Ishikawa (cell line): Measurements from ENCODE around the gene DTWD2.

Source experiments
- CEBPB ChIP-seq: IDR thresholded peaks from 2 replicates; pipeline ENCODE4 v1.6.1; 2012
- CREB1 ChIP-seq: IDR thresholded peaks from 2 replicates; pipeline ENCODE4 v1.6.1; 2012; ENCODE audit warnings: low read depth
- EGR1 ChIP-seq: IDR thresholded peaks from 2 replicates; pipeline ENCODE4 v1.6.1; 2012
- EP300 ChIP-seq: IDR thresholded peaks from 2 replicates; pipeline ENCODE4 v1.6.1; 2012; ENCODE audit warnings: borderline replicate concordance
- RAD21 ChIP-seq: IDR thresholded peaks from 2 replicates; pipeline ENCODE4 v1.6.1; 2012; ENCODE audit warnings: low read depth
- TAF1 ChIP-seq: IDR thresholded peaks from 2 replicates; pipeline ENCODE4 v1.6.1; 2012; ENCODE audit warnings: low read depth, mild to moderate bottlenecking
- TEAD4 ChIP-seq: IDR thresholded peaks from 2 replicates; pipeline ENCODE4 v1.6.1; 2012
- YY1 ChIP-seq: IDR thresholded peaks from 2 replicates; pipeline ENCODE4 v1.6.1; 2012; ENCODE audit warnings: low read depth
- ZBTB7A ChIP-seq: IDR thresholded peaks from 2 replicates; pipeline ENCODE4 v1.6.1; 2012; ENCODE audit warnings: low read depth
- TF ChIP-seq, protein P1 (sequence below): IDR thresholded peaks from 2 replicates; pipeline ENCODE4 v1.6.1; 2012
- TF ChIP-seq, protein P2 (sequence below): IDR thresholded peaks from 2 replicates; pipeline ENCODE4 v1.6.1; 2012; ENCODE audit warnings: low read depth, mild to moderate bottlenecking

DNA sequence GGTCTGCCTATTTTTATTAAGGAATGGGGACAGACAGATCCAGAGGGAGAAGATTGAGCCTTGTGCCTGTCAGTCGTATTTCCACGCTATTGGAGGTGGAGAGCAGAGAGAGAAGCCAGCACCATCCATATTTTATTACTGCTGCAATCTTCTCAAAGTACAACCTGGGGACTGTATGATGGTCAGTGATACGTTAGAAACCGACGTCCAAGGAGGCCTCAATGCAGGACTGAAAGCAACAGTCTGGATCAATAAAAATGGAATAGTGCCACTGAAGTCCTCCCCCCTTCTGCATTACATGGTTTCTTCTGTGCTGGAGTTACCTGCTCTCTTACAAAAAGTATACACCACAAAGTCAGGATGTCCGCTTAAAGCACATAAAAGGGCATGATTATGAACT lies 21.9 kb upstream of the DTWD2 start:
- TF ChIP-seq TAF1 (no peak), CEBPB (no peak), EP300 (no peak), TEAD4 (no peak), ZBTB7A (no peak), RAD21 (no peak), EGR1 (no peak), CREB1 (no peak), YY1 (no peak)
- TF ChIP-seq, protein P1, sequence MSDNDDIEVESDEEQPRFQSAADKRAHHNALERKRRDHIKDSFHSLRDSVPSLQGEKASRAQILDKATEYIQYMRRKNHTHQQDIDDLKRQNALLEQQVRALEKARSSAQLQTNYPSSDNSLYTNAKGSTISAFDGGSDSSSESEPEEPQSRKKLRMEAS, result no peak
- TF ChIP-seq, protein P2, sequence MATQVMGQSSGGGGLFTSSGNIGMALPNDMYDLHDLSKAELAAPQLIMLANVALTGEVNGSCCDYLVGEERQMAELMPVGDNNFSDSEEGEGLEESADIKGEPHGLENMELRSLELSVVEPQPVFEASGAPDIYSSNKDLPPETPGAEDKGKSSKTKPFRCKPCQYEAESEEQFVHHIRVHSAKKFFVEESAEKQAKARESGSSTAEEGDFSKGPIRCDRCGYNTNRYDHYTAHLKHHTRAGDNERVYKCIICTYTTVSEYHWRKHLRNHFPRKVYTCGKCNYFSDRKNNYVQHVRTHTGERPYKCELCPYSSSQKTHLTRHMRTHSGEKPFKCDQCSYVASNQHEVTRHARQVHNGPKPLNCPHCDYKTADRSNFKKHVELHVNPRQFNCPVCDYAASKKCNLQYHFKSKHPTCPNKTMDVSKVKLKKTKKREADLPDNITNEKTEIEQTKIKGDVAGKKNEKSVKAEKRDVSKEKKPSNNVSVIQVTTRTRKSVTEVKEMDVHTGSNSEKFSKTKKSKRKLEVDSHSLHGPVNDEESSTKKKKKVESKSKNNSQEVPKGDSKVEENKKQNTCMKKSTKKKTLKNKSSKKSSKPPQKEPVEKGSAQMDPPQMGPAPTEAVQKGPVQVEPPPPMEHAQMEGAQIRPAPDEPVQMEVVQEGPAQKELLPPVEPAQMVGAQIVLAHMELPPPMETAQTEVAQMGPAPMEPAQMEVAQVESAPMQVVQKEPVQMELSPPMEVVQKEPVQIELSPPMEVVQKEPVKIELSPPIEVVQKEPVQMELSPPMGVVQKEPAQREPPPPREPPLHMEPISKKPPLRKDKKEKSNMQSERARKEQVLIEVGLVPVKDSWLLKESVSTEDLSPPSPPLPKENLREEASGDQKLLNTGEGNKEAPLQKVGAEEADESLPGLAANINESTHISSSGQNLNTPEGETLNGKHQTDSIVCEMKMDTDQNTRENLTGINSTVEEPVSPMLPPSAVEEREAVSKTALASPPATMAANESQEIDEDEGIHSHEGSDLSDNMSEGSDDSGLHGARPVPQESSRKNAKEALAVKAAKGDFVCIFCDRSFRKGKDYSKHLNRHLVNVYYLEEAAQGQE, result no peak
